Endothelial cell of umbilical vein (primary cell): ENCODE measurements around the gene CROCC. TPM values are rescaled to one million over a fixed set of nuclear protein-coding genes. Genes with fewer than 3 reads are reported as not detected.

Source experiments
- BruUV-seq: library from RNA; stranded (reverse); fragments of 400-500 nt; replicated peaks from 2 replicates; lab custom pipeline; 2021; lab: Mats Ljungman, UMichigan
- CTCF ChIA-PET: fragments of 300-600, 350-600 bp; sonication (Branson Sonifier 250); formaldehyde crosslinking; loops from one replicate; lab custom pipeline; 2021; ENCODE audit warnings: antibody characterized with exemption, inconsistent platforms; lab: Charles Lee
- POLR2A ChIA-PET: fragments of 300-600, 350-600 bp; sonication (Branson Sonifier 250); formaldehyde crosslinking; loops from one replicate; lab custom pipeline; 2021; ENCODE audit warnings: antibody characterized with exemption, inconsistent platforms; lab: Charles Lee
- DNase-seq: peaks from one replicate; pipeline ENCODE4 v3.0.0-alpha.2; 2011; ENCODE audit warnings: low read depth, low spot score
- FAIRE-seq: peaks from 2 replicates; lab custom pipeline; 2011; peaks lifted over from hg19 to GRCh38; lab: Jason Lieb, UNC
- H2AFZ ChIP-seq: 2 replicates; pipeline ENCODE4 v1.6.0; 2012; ENCODE audit warnings: low read depth, low read length, control low read depth, inconsistent platforms
- H3K27ac ChIP-seq: 2 replicates; pipeline ENCODE4 v1.5.1; 2011; ENCODE audit warnings: low read depth, mild to moderate bottlenecking, control low read depth, low read length, moderate library complexity; ENCODE audit not compliant: insufficient read depth
- H3K27me3 ChIP-seq, 2 experiments: 2 replicates each; pipeline versions ENCODE4 v1.6.0 to v1.6.1; 2011; ENCODE audit warnings: low read length in 2 of 2, mixed read lengths in 1 of 2; ENCODE audit not compliant: control insufficient read depth in 2 of 2, insufficient read depth in 2 of 2
- H3K36me3 ChIP-seq, 2 experiments: 2 replicates in 1 of 2; 3 replicates in 1 of 2; pipeline ENCODE4 v1.5.1; 2011; ENCODE audit warnings: low read length in 2 of 2, mild to moderate bottlenecking in 1 of 2, moderate library complexity in 1 of 2; ENCODE audit not compliant: control insufficient read depth in 2 of 2, insufficient read depth in 2 of 2; ENCODE audit errors: extremely low read depth in 1 of 2
- H3K4me1 ChIP-seq: 3 replicates; pipeline ENCODE4 v1.5.1; 2011; ENCODE audit warnings: mild to moderate bottlenecking, low read length; ENCODE audit not compliant: control insufficient read depth, insufficient read depth; ENCODE audit errors: extremely low read depth
- H3K4me2 ChIP-seq: 2 replicates; pipeline ENCODE4 v1.6.1; 2011; ENCODE audit warnings: low read length, control low read depth, mixed read lengths; ENCODE audit not compliant: insufficient read depth
- H3K4me3 ChIP-seq, 3 experiments: fragments of 200-600 bp in 1 of 3; sonication (generic), shearing (Covaris generic) in 1 of 3; replicated peaks in 1 of 3; 2 replicates each; pipeline ENCODE4 v1.5.1; 2011 to 2016; ENCODE audit warnings: control low read depth in 3 of 3, low read length in 3 of 3, mild to moderate bottlenecking in 2 of 3, inconsistent platforms in 1 of 3, low read depth in 1 of 3, moderate library complexity in 1 of 3; ENCODE audit not compliant: insufficient read depth in 1 of 3
- H3K79me2 ChIP-seq: 2 replicates; pipeline ENCODE4 v1.6.0; 2012; ENCODE audit warnings: low read length, inconsistent platforms; ENCODE audit not compliant: control insufficient read depth, insufficient read depth
- H3K9ac ChIP-seq: replicated peaks from 2 replicates; pipeline ENCODE3; 2011; ENCODE audit warnings: low read length, control low read depth; ENCODE audit not compliant: insufficient read depth; ENCODE audit errors: extremely low read depth
- H3K9me1 ChIP-seq: replicated peaks from 3 replicates; pipeline ENCODE4 v1.6.0; 2011; ENCODE audit warnings: mild to moderate bottlenecking, low read length; ENCODE audit not compliant: control insufficient read depth, insufficient read depth; ENCODE audit errors: extremely low read depth
- H3K9me3 ChIP-seq: replicated peaks from 2 replicates; pipeline ENCODE4 v1.5.1; 2012; ENCODE audit warnings: low read length, inconsistent platforms; ENCODE audit not compliant: control insufficient read depth, insufficient read depth
- H4K20me1 ChIP-seq: replicated peaks from 2 replicates; pipeline ENCODE3; 2011; ENCODE audit warnings: mild to moderate bottlenecking, low read length; ENCODE audit not compliant: control insufficient read depth, insufficient read depth; ENCODE audit errors: extremely low read depth
- CTCF ChIP-seq, 2 donors: IDR thresholded peaks; 1 replicate in 1 of 2; 2 replicates in 1 of 2; pipeline ENCODE4 v1.5.1; 2011; ENCODE audit warnings: low read length in 2 of 2, mild to moderate bottlenecking in 2 of 2, moderate library complexity in 2 of 2, control low read depth in 1 of 2, inconsistent platforms in 1 of 2, low read depth in 1 of 2; ENCODE audit not compliant: insufficient read depth in 1 of 2; ENCODE audit errors: extremely low read depth in 1 of 2
- EZH2 ChIP-seq: IDR thresholded peaks from 2 replicates; pipeline ENCODE4 v1.6.1; 2012; ENCODE audit warnings: borderline replicate concordance, low read depth, mild to moderate bottlenecking, moderate library complexity, low read length, inconsistent platforms; ENCODE audit not compliant: severe bottlenecking
- FOS ChIP-seq: IDR thresholded peaks from 2 replicates; pipeline ENCODE4 v1.6.1; 2011; ENCODE audit warnings: mild to moderate bottlenecking, low read length, moderate library complexity, borderline replicate concordance; ENCODE audit not compliant: insufficient read depth
- GATA2 ChIP-seq: IDR thresholded peaks from 2 replicates; pipeline ENCODE4 v1.7.0; 2011; ENCODE audit warnings: low read depth, mild to moderate bottlenecking, moderate library complexity, mixed read lengths, low read length; ENCODE audit not compliant: insufficient read length, insufficient read depth
- JUN ChIP-seq: IDR thresholded peaks from 2 replicates; pipeline ENCODE4 v1.6.1; 2011; ENCODE audit warnings: borderline replicate concordance, low read depth; ENCODE audit not compliant: insufficient read length, insufficient read depth
- MAX ChIP-seq: IDR thresholded peaks from 2 replicates; pipeline ENCODE4 v1.6.1; 2011; ENCODE audit not compliant: insufficient read depth, insufficient read length
- MYC ChIP-seq: IDR thresholded peaks from one replicate; pipeline ENCODE4 v1.6.1; 2011; ENCODE audit warnings: mild to moderate bottlenecking, low read depth, low read length
- POLR2A ChIP-seq: IDR thresholded peaks from 2 replicates; pipeline ENCODE4 v1.6.1; 2012; ENCODE audit warnings: low read depth, mild to moderate bottlenecking, control low read depth, low read length
- POLR2AphosphoS5 ChIP-seq: IDR thresholded peaks from 2 replicates; pipeline ENCODE4 v1.6.1; 2012; ENCODE audit warnings: low read depth, mild to moderate bottlenecking, control low read depth, low read length, moderate library complexity; ENCODE audit not compliant: insufficient read depth
- dilution Hi-C: fragments of 300-500 bp; cut with MboI; formaldehyde crosslinking; loops from one replicate; pipeline ENCODE4 v1.15.0; 2019; ENCODE audit warnings: low sequenced_read_pairs; ENCODE audit not compliant: extremely low pct_ligation_motif_present
- intact Hi-C: fragments of 100-400 bp; cut with micrococcal nuclease; formaldehyde crosslinking; loops from one replicate; pipeline ENCODE4 v1.10.0; 2022
- polyA plus RNA-seq, 4 experiments: library from polyadenylated mRNA; depleted of rRNA in 3 of 4; stranded (reverse) in 3 of 4; unstranded in 1 of 4; fragments of >200 nt; gene quantifications; 2 replicates each; pipeline versions ENCODE4 v1.2.1 to v1.2.3, GENCODE V29; 2011 to 2012; ENCODE audit warnings: missing spikeins in 1 of 4
- total RNA-seq: library from RNA; stranded (reverse); gene quantifications from 2 replicates; pipeline ENCODE4 v1.2.3, GENCODE V29; 2021

The CROCC gene
- total and polyA plus RNA-seq, 2 donors (not counting 3 experiments of a cell fraction or from before 2014, with no cell fraction given), result 18.3 to 35.5 TPM

- H3K4me1 ChIP-seq, result no peaks in the 10 kb centered on the region
- peaks cover 0 to 10% of the 10 kb centered on the region in 2 experiments for H3K36me3 ChIP-seq
- TF ChIP-seq JUN (no peak), GATA2 (no peak), MAX (no peak), FOS (no peak), POLR2AphosphoS5 (no peak), MYC (no peak), CTCF (IDR thresholded peaks at IDR 0.05; ENCODE audit: extremely low read depth in 1 of 2, insufficient read depth in 1 of 2, low read depth in 1 of 2, low read length in 2 of 2) (no peak), EZH2 (no peak), POLR2A (no peak)
- FAIRE-seq (no peak), DNase-seq (no peak)
- no peak overlapping the region for H2AFZ ChIP-seq
- no peaks in the 10 kb centered on the region for H3K9me1 ChIP-seq
- H3K27me3 ChIP-seq, result no peaks in the 10 kb centered on the region
- no peaks in the 10 kb centered on the region for H3K79me2 ChIP-seq
- no peaks in the 10 kb centered on the region for H4K20me1 ChIP-seq
- no peak overlapping the region for H3K9ac ChIP-seq
- intact Hi-C loops (no loop called here), dilution Hi-C loops (no loop called here)
- no peak overlapping the region for H3K27ac ChIP-seq
- H3K4me3 ChIP-seq, result no peak overlapping the region
- ChIA-PET POLR2A (no interaction called here), CTCF (interaction anchor here (1.1 kb wide), 1 partner anchor 20 kb away, joined by 4 read pairs; no protein-coding TSS in a partner anchor)
- no TSS peak for BruUV-seq
- no peak overlapping the region for H3K4me2 ChIP-seq
- no peaks in the 10 kb centered on the region for H3K9me3 ChIP-seq
Measured at GRCh38 chr1:16996845-16997244, 75.1 kb downstream of the CROCC start.
